OCI-LY1 (cell line): ENCODE data around the gene SLC30A9.

ENCODE experiments used
- H2AFZ ChIP-seq: fragments of 200-600 bp; sonication (generic), shearing (Covaris generic); 2 replicates; pipeline ENCODE4 v1.6.0; 2014; ENCODE audit warnings: antibody characterized with exemption, mild to moderate bottlenecking, low read length
- H3F3A ChIP-seq: fragments of 200-600 bp; sonication (generic), shearing (Covaris generic); 2 replicates; pipeline ENCODE4 v1.6.0; 2014; ENCODE audit warnings: mild to moderate bottlenecking, antibody characterized with exemption, low read length, moderate library complexity; ENCODE audit not compliant: insufficient read depth
- H3K27ac ChIP-seq: fragments of 200-600 bp; sonication (generic); 2 replicates; pipeline ENCODE4 v1.5.1; 2014; ENCODE audit warnings: low read length, mixed run types, mild to moderate bottlenecking, low read depth; ENCODE audit not compliant: poor library complexity, severe bottlenecking
- H3K27me3 ChIP-seq: fragments of 200-600 bp; sonication (generic); 2 replicates; pipeline ENCODE4 v1.6.0; 2014; ENCODE audit warnings: antibody characterized with exemption, mild to moderate bottlenecking, low read length, moderate library complexity; ENCODE audit not compliant: insufficient read depth
- H3K36me3 ChIP-seq: fragments of 200-600 bp; sonication (generic); 2 replicates; pipeline ENCODE4 v1.6.1; 2014; ENCODE audit warnings: mild to moderate bottlenecking, antibody characterized with exemption, low read length, moderate library complexity, mixed read lengths; ENCODE audit not compliant: insufficient read depth
- H3K4me1 ChIP-seq: fragments of 200-600 bp; sonication (generic); 2 replicates; pipeline ENCODE4 v1.5.1; 2014; ENCODE audit warnings: mild to moderate bottlenecking, low read length, moderate library complexity; ENCODE audit not compliant: insufficient read depth, severe bottlenecking
- H3K4me2 ChIP-seq: fragments of 200-600 bp; sonication (generic), shearing (Covaris generic); 2 replicates; pipeline ENCODE4 v1.6.1; 2014; ENCODE audit warnings: low read length
- H3K4me3 ChIP-seq: fragments of 200-600 bp; sonication (generic); 2 replicates; pipeline ENCODE4 v1.5.1; 2014; ENCODE audit warnings: low read length, low read depth, mild to moderate bottlenecking, mixed read lengths; ENCODE audit not compliant: poor library complexity, severe bottlenecking
- H3K79me2 ChIP-seq: fragments of 200-600 bp; shearing (Covaris generic); 2 replicates; pipeline ENCODE4 v1.6.1; 2016; ENCODE audit warnings: mixed run types, low read length, mixed read lengths; ENCODE audit not compliant: insufficient read depth
- H3K9ac ChIP-seq: fragments of 200-600 bp; sonication (generic), shearing (Covaris generic); 2 replicates; pipeline ENCODE4 v1.6.1; 2014; ENCODE audit warnings: mild to moderate bottlenecking, low read length, mixed read lengths
- H3K9me2 ChIP-seq: fragments of 200-600 bp; sonication (generic), shearing (Covaris generic); 2 replicates; pipeline ENCODE4 v1.6.1; 2014; ENCODE audit warnings: low read depth, mild to moderate bottlenecking, low read length, mixed read lengths
- H3K9me3 ChIP-seq: fragments of 200-600 bp; shearing (Covaris generic); 2 replicates; pipeline ENCODE4 v1.6.1; 2014; ENCODE audit warnings: low read length, mixed read lengths
- H4K20me1 ChIP-seq: fragments of 200-600 bp; sonication (generic), shearing (Covaris generic); 2 replicates; pipeline ENCODE4 v1.6.0; 2016; ENCODE audit warnings: mild to moderate bottlenecking, low read length; ENCODE audit not compliant: insufficient read depth
- CTCF ChIP-seq: fragments of 200-600 bp; sonication (generic), shearing (Covaris generic); IDR thresholded peaks from 2 replicates; pipeline ENCODE4 v1.5.1; 2017; ENCODE audit warnings: mild to moderate bottlenecking, antibody characterized with exemption, low read length, moderate library complexity, mixed read lengths
- EZH2 ChIP-seq: fragments of 200-600 bp; sonication (generic), shearing (Covaris generic); IDR thresholded peaks from 2 replicates; pipeline ENCODE4 v1.8.0; 2017; ENCODE audit warnings: borderline replicate concordance, mixed run types, mild to moderate bottlenecking, antibody characterized with exemption, low read length, moderate library complexity, mixed read lengths

SLC30A9 gene

DNA sequence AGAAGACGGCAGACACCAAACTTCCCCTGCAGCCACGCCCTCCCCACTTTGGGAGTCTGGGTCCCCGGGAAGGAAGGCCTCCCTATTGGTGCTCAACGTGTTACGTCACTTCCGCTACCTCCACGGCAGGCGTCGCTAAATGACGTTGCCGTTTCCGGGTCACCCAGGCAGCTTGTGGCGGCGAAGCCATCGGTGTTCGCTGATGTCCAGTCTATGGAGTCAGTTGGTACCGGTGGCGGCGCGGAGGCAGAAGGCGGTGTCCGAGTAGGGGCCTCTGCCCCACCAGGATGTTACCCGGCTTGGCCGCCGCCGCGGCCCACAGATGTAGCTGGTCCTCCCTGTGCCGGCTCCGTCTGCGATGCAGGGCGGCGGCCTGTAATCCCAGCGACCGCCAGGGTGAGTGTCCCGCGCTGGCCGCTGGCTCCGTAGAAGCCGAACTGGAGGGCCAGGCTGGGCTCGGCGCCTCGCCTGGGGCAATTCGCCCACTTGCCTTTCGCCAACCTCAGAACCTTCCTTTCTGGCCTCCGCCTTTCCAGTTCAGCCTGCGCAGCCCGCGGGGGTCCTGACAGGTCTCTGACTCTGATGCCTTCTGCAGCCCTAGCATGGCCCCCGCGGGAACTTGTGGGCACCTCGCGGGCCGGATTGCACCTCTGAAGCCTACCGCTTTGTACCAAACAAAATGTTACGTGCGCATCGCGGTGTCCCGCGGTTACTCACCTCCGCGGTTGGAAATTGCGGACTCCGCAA, at the start of gene SLC30A9:
Gene SLC30A9, plus strand, starts transcription at position 166 of the 747 bp plus-strand sequence. Its CDS starts 122 bp downstream, at position 288.
- Histone ChIP-seq H3K79me2 (peaks cover 22% of the 10 kb centered on the region), H3F3A (no peaks in the 10 kb centered on the region), H3K4me2 (peak within 1 kb of the TSS; percentile 94), H3K36me3 (no peaks in the 10 kb centered on the region), H3K4me1 (peaks cover 32% of the 10 kb centered on the region), H3K9me2 (no peaks in the 10 kb centered on the region), H3K27me3 (no peaks in the 10 kb centered on the region), H2AFZ (peak within 1 kb of the TSS; percentile 77), H3K9ac (peak within 1 kb of the TSS; percentile 80), H3K4me3 (peak within 1 kb of the TSS; percentile 85), H3K27ac (no peak within 1 kb of the TSS), H4K20me1 (no peaks in the 10 kb centered on the region), H3K9me3 (no peaks in the 10 kb centered on the region)
- TF ChIP-seq EZH2 (no peak), CTCF (0 out of 2 replicates have a peak, but pooled peaks have one; percentile 6)

DNA sequence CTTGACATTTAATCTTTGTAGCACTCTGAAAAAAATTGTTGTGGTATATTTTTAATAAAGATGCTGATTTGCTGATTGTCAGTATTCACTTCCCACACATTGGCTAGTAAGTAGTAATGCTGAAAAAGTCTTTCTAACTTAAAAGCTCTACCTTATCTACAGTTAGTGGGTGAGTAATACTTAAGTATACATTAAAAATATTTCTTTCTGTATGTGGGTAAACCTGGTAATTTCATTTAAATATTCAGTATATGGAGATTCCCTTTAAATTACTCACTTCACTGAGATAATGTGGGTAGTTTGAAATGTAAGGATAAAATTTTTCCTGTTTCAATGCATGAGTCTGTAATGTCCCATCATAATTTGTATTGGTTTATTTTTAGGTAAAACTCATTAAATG, 49.5 kb upstream of the SLC30A9 start:
- Histone ChIP-seq H3K27me3 (no peaks in the 10 kb centered on the region), H3K79me2 (peaks cover 50% of the 10 kb centered on the region), H2AFZ (no peak overlapping the region), H3K27ac (no peak overlapping the region), H3K4me1 (peaks cover 26% of the 10 kb centered on the region), H3K9ac (no peak overlapping the region), H3K4me2 (no peak overlapping the region), H3K9me2 (no peaks in the 10 kb centered on the region), H3K9me3 (no peaks in the 10 kb centered on the region), H3F3A (no peaks in the 10 kb centered on the region), H4K20me1 (no peaks in the 10 kb centered on the region), H3K4me3 (no peak overlapping the region), H3K36me3 (peaks cover 85% of the 10 kb centered on the region)
- no peak for TF ChIP-seq CTCF
- no peak for TF ChIP-seq EZH2

- Histone ChIP-seq H3K9me2 (no peaks in the 10 kb centered on the region), H3K9ac (no peak overlapping the region), H4K20me1 (no peaks in the 10 kb centered on the region; the same call in 1 of the 2 replicates), H3K9me3 (no peaks in the 10 kb centered on the region), H3K27me3 (no peaks in the 10 kb centered on the region), H2AFZ (no peak overlapping the region), H3K4me3 (no peak overlapping the region), H3F3A (no peaks in the 10 kb centered on the region), H3K27ac (no peak overlapping the region), H3K4me1 (no peaks in the 10 kb centered on the region), H3K4me2 (no peak overlapping the region), H3K79me2 (peaks cover 23% of the 10 kb centered on the region), H3K36me3 (peaks cover 86% of the 10 kb centered on the region)
- TF ChIP-seq EZH2 (no peak), CTCF (no peak)
These were observed 46.8 kb upstream of the SLC30A9 start for GRCh38 chr4:41943506-41943905.
